Subcutaneous abdominal adipose tissue (tissue), 5 donors: ENCODE data around the gene PSMA4.
"Not testable (repeated sequence)": the region's sequence is repeated elsewhere in the genome, so short reads cannot be mapped to it uniquely, and the experiment has no call there.

Experiments used
- H3K27ac ChIP-seq: one replicate; pipeline ENCODE4 v1.7.0; 2013; ENCODE audit warnings: low read depth, mild to moderate bottlenecking, inconsistent platforms, low read length, moderate library complexity
- H3K27me3 ChIP-seq, 5 donors: one replicate each; pipeline ENCODE4 v1.7.0; 2013; ENCODE audit warnings: low read length in 5 of 5, inconsistent platforms in 1 of 5; ENCODE audit not compliant: control insufficient read depth in 5 of 5, insufficient read depth in 4 of 5
- H3K36me3 ChIP-seq, 5 donors: one replicate each; pipeline ENCODE4 v1.7.0; 2013; ENCODE audit warnings: low read length in 5 of 5; ENCODE audit not compliant: control insufficient read depth in 5 of 5, insufficient read depth in 5 of 5
- H3K4me1 ChIP-seq, 5 donors: one replicate each; pipeline ENCODE4 v1.7.0; 2013; ENCODE audit warnings: low read length in 5 of 5, mild to moderate bottlenecking in 3 of 5, moderate library complexity in 1 of 5; ENCODE audit not compliant: control insufficient read depth in 5 of 5, insufficient read depth in 5 of 5
- H3K4me3 ChIP-seq, 5 donors: one replicate each; pipeline ENCODE4 v1.7.0; 2013; ENCODE audit warnings: low read length in 5 of 5, low read depth in 1 of 5
- H3K9ac ChIP-seq, 5 donors: one replicate each; pipeline ENCODE4 v1.7.0; 2013; ENCODE audit warnings: low read length in 5 of 5, mild to moderate bottlenecking in 4 of 5, moderate library complexity in 3 of 5
- H3K9me3 ChIP-seq, 5 donors: one replicate each; pipeline ENCODE4 v1.7.0; 2013; ENCODE audit warnings: low read length in 5 of 5; ENCODE audit not compliant: control insufficient read depth in 5 of 5
- donor health status: healthy.
- donor health status: healthy.
- donor health status: healthy.
- donor health status: healthy.
- donor health status: healthy.

Gene PSMA4

DNA sequence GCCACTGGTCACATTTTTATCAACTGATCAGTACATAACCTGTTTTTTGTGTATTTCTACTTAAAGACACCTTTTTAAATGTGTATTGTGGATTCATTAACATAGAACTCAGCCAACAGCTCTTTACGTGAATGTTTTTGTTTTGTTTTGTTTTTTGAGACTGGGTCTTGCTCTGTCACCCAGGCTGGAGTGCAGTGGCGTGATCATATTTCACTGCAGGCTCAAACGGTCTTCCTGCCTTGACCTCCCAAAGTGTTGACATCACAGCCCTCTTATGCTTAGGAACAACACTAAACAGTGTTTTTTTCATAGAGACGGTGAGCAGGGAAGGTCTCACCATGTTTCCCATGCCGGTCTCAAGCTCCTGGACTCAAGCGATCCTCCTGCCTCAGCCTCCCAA is 9.9 kb downstream of the PSMA4 start:
- Histone ChIP-seq H3K9ac (no peak overlapping the region), H3K27ac (no peak overlapping the region), H3K27me3 (no peaks in the 10 kb centered on the region), H3K4me3 (no peak overlapping the region), H3K9me3 (no peaks in the 10 kb centered on the region), H3K36me3 (peaks cover 37 to 62% (median 57%) of the 10 kb centered on the region in 5 donors), H3K4me1 (no peaks in the 10 kb centered on the region)

DNA sequence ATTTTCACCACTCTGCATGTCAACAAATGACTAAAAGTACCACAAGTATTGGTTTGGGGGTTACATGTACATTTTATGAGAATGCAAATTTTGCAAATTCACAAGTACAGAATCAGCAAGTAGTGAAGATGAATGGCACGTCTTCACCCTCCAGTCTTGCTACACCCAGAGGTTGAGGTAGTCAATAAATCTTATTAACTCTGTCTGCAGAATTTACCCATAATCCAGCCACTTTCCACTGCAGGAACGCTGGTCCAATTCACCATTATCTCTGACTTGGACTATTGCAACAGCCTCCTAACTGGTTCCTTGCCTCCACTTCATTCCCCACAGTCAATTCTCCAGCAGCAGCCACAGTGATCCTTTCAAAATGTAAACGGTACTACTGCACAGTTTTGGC is 10.6 kb downstream of the PSMA4 start:
- H3K9ac ChIP-seq, result no peak overlapping the region
- H3K27me3 ChIP-seq, result no peaks in the 10 kb centered on the region
- no peak overlapping the region for H3K4me3 ChIP-seq
- H3K36me3 ChIP-seq, result peaks cover 31 to 56% (median 51%) of the 10 kb centered on the region in 5 donors
- no peak overlapping the region for H3K27ac ChIP-seq
- H3K4me1 ChIP-seq, result no peaks in the 10 kb centered on the region
- no peaks in the 10 kb centered on the region for H3K9me3 ChIP-seq

- Histone ChIP-seq H3K36me3 (peaks cover 28 to 45% (median 41%) of the 10 kb centered on the region in 5 donors), H3K9ac (no peak overlapping the region), H3K27me3 (no peaks in the 10 kb centered on the region), H3K9me3 (no peaks in the 10 kb centered on the region), H3K4me1 (no peaks in the 10 kb centered on the region), H3K27ac (no peak overlapping the region), H3K4me3 (no peak overlapping the region)
Measured at GRCh38 chr15:78551902-78552301, 11.7 kb downstream of the PSMA4 start.

GRCh38 chr15:78552597-78552996 is 12.4 kb downstream of the PSMA4 start:
- H3K27ac ChIP-seq, result no peak overlapping the region
- no peaks in the 10 kb centered on the region for H3K4me1 ChIP-seq
- H3K9me3 ChIP-seq, result no peaks in the 10 kb centered on the region
- H3K36me3 ChIP-seq, result peaks cover 23 to 38% (median 34%) of the 10 kb centered on the region in 5 donors
- H3K4me3 ChIP-seq, result no peak overlapping the region
- no peak overlapping the region for H3K9ac ChIP-seq
- H3K27me3 ChIP-seq, result no peaks in the 10 kb centered on the region

- H3K4me3 ChIP-seq, result not testable (repeated sequence)
Measured at GRCh38 chr15:78560201-78560600, 20.0 kb downstream of the PSMA4 start.

GRCh38 chr15:78561490-78561889 is 21.2 kb downstream of the PSMA4 start:
- H3K36me3 ChIP-seq, result no peaks in the 10 kb centered on the region
- H3K27ac ChIP-seq, result no peak overlapping the region
- no peaks in the 10 kb centered on the region for H3K9me3 ChIP-seq
- no peak overlapping the region for H3K4me3 ChIP-seq
- H3K4me1 ChIP-seq, result peaks cover 3 to 15% (median 14%) of the 10 kb centered on the region in 5 donors
- H3K9ac ChIP-seq, result no peak overlapping the region
- peaks cover 0 to 4% (median 3%) of the 10 kb centered on the region in 5 donors for H3K27me3 ChIP-seq

More at GRCh38 chr15:78560201-78560600, 20.0 kb downstream of the PSMA4 start:
- H3K27ac ChIP-seq, H3K9me3 ChIP-seq, H3K36me3 ChIP-seq, H3K9ac ChIP-seq, H3K27me3 ChIP-seq, H3K4me1 ChIP-seq: not testable (repeated sequence)

DNA sequence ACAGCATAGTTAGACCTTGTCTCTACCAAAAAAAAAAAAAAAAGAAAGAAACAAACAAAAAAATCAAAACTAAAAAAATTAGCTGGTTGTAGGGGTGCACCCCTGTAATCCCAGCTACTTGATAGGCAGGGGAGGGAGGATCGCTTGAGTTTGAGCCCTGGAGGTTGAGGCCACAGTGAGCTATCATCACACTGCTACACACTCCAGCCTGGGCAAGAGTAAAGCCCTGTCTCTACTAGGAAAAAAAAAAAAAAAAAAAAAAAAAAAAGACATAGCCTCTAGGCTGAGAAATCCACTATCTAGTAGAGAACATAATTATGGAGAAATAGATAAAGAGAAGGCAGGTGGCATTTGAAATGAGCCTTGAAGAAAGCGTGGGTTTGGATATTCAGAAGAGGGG is 22.8 kb downstream of the PSMA4 start:
- Histone ChIP-seq H3K4me3 (no peak overlapping the region), H3K9me3 (no peaks in the 10 kb centered on the region), H3K9ac (no peak overlapping the region), H3K4me1 (peaks cover 3 to 16% (median 14%) of the 10 kb centered on the region in 5 donors), H3K36me3 (no peaks in the 10 kb centered on the region), H3K27me3 (peaks cover 0 to 11% (median 6%) of the 10 kb centered on the region in 5 donors), H3K27ac (no peak overlapping the region)

DNA sequence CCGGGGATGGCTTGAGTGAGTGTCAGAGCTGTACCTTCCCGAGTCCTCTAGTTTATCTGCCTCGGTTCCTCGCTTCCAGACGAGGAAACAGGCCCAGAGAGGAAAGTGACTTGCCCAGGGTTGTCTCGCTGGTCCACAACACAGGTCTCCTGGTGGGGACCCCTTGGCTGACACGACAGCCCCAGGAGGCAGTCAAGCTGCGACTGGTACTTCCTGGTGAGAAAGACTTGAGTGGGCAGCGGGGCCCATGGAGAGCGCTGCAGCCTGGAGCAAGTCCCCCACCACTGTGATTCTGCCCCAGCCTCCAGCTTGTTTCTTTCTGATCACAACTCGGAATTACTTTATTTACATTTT is 24.5 kb downstream of the PSMA4 start:
- peaks cover 0 to 11% (median 6%) of the 10 kb centered on the region in 5 donors for H3K27me3 ChIP-seq
- H3K36me3 ChIP-seq, result no peaks in the 10 kb centered on the region
- no peak overlapping the region for H3K9ac ChIP-seq
- no peak overlapping the region for H3K27ac ChIP-seq
- H3K9me3 ChIP-seq, result no peaks in the 10 kb centered on the region
- H3K4me1 ChIP-seq, result peaks cover 3 to 16% (median 14%) of the 10 kb centered on the region in 5 donors
- H3K4me3 ChIP-seq, result peak overlapping the region; percentile 17 to 73 (median 65)

- no peak within 1 kb of the TSS for H3K27ac ChIP-seq
- no peaks in the 10 kb centered on the region for H3K9me3 ChIP-seq
- H3K27me3 ChIP-seq, result peaks cover 0 to 11% (median 6%) of the 10 kb centered on the region in 5 donors
- H3K9ac ChIP-seq, result peak within 1 kb of the TSS in 4 of 5 donors; percentile 42 to 68 (median 58)
- H3K4me1 ChIP-seq, result peaks cover 3 to 16% (median 14%) of the 10 kb centered on the region in 5 donors
- H3K36me3 ChIP-seq, result no peaks in the 10 kb centered on the region
- H3K4me3 ChIP-seq, result peak within 1 kb of the TSS; percentile 65 to 73 (median 72)
Measured at GRCh38 chr15:78565097-78565950, 25.1 kb downstream of the PSMA4 start, which contains the start of gene CHRNA5. Gene CHRNA5, plus strand, starts transcription at chr15:78565520. Its CDS starts 200 bp downstream, at chr15:78565720.

GRCh38 chr15:78565951-78566774 is 25.9 kb downstream of the PSMA4 start:
- Histone ChIP-seq H3K9me3 (no peaks in the 10 kb centered on the region), H3K36me3 (no peaks in the 10 kb centered on the region), H3K27me3 (peaks cover 0 to 11% (median 8%) of the 10 kb centered on the region in 5 donors), H3K4me3 (peak overlapping the region; percentile 65 to 73 (median 72)), H3K4me1 (peaks cover 3 to 16% (median 14%) of the 10 kb centered on the region in 5 donors), H3K27ac (no peak overlapping the region), H3K9ac (peak overlapping the region in 4 of 5 donors; percentile 42 to 68 (median 58))
